H1 (cell line): Measurements from ENCODE around the gene FBXO11. TPM values are rescaled to one million over a fixed set of nuclear protein-coding genes. Genes with fewer than 3 reads are reported as not detected.

Experiments used
- SP2 ChIP-seq: IDR thresholded peaks from 2 replicates; pipeline ENCODE4 v1.6.1; 2012; ENCODE audit warnings: mild to moderate bottlenecking, low read length, inconsistent platforms
- polyA plus RNA-seq, 7 experiments: library from polyadenylated mRNA; depleted of rRNA in 3 of 7; stranded (reverse) in 5 of 7; unstranded in 2 of 7; fragments of >200 nt in 5 of 7; fragments of 200-250 nt in 2 of 7; gene quantifications; 1 replicate in 5 of 7; 2 replicates in 1 of 7; 4 replicates in 1 of 7; pipeline versions ENCODE4 v1.2.1 to v1.2.3, GENCODE V29; 2011 to 2013; ENCODE audit warnings: missing spikeins in 2 of 7, mixed read lengths in 2 of 7
- total RNA-seq: library from RNA; stranded (reverse); fragmentation: NEBNext Ultra II Directional; extraction: Animal tissue kit (Norgen Biotek cat#: 25700); gene quantifications from 2 replicates; pipeline ENCODE4 v1.2.1, GENCODE V29; 2021
- TF ChIP-seq, protein P1 (sequence below): fragments of 300-600 bp; sonication (generic); IDR thresholded peaks from 2 replicates; pipeline ENCODE4 v1.7.1; 2012; ENCODE audit warnings: low read length, moderate library complexity, mild to moderate bottlenecking, inconsistent platforms; ENCODE audit not compliant: insufficient replicate concordance

FBXO11 gene
- total and polyA plus RNA-seq, 2 of the 8 experiments (the other 6 are each of a cell fraction or from before 2014, with no cell fraction given): 21.7 to 57.3 TPM

DNA sequence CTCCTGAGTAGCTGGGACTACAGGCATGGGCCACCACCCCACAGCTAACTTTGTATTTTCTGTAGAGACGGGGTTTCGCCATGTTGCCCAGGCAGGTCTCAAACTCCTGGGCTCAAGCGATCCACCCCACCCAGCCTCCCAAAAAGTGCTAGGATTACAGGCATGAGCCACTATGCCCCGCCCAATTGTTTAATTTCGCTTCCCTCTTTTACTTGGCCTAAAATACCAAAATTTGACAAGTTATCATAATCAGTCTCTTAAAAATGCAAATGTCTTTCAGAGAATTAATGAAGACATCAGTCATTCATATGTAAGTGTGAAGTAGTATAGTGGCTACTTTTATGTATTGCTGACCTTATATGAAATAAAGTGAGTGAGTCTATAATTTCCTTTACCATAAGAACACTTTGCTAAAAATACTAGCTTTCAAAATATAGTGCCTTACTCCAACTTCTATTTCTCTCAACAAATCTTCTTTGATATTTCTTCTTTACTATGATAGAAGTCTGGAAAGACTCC, 9.8 kb downstream of the FBXO11 start (continued):
- TF ChIP-seq, protein P1, sequence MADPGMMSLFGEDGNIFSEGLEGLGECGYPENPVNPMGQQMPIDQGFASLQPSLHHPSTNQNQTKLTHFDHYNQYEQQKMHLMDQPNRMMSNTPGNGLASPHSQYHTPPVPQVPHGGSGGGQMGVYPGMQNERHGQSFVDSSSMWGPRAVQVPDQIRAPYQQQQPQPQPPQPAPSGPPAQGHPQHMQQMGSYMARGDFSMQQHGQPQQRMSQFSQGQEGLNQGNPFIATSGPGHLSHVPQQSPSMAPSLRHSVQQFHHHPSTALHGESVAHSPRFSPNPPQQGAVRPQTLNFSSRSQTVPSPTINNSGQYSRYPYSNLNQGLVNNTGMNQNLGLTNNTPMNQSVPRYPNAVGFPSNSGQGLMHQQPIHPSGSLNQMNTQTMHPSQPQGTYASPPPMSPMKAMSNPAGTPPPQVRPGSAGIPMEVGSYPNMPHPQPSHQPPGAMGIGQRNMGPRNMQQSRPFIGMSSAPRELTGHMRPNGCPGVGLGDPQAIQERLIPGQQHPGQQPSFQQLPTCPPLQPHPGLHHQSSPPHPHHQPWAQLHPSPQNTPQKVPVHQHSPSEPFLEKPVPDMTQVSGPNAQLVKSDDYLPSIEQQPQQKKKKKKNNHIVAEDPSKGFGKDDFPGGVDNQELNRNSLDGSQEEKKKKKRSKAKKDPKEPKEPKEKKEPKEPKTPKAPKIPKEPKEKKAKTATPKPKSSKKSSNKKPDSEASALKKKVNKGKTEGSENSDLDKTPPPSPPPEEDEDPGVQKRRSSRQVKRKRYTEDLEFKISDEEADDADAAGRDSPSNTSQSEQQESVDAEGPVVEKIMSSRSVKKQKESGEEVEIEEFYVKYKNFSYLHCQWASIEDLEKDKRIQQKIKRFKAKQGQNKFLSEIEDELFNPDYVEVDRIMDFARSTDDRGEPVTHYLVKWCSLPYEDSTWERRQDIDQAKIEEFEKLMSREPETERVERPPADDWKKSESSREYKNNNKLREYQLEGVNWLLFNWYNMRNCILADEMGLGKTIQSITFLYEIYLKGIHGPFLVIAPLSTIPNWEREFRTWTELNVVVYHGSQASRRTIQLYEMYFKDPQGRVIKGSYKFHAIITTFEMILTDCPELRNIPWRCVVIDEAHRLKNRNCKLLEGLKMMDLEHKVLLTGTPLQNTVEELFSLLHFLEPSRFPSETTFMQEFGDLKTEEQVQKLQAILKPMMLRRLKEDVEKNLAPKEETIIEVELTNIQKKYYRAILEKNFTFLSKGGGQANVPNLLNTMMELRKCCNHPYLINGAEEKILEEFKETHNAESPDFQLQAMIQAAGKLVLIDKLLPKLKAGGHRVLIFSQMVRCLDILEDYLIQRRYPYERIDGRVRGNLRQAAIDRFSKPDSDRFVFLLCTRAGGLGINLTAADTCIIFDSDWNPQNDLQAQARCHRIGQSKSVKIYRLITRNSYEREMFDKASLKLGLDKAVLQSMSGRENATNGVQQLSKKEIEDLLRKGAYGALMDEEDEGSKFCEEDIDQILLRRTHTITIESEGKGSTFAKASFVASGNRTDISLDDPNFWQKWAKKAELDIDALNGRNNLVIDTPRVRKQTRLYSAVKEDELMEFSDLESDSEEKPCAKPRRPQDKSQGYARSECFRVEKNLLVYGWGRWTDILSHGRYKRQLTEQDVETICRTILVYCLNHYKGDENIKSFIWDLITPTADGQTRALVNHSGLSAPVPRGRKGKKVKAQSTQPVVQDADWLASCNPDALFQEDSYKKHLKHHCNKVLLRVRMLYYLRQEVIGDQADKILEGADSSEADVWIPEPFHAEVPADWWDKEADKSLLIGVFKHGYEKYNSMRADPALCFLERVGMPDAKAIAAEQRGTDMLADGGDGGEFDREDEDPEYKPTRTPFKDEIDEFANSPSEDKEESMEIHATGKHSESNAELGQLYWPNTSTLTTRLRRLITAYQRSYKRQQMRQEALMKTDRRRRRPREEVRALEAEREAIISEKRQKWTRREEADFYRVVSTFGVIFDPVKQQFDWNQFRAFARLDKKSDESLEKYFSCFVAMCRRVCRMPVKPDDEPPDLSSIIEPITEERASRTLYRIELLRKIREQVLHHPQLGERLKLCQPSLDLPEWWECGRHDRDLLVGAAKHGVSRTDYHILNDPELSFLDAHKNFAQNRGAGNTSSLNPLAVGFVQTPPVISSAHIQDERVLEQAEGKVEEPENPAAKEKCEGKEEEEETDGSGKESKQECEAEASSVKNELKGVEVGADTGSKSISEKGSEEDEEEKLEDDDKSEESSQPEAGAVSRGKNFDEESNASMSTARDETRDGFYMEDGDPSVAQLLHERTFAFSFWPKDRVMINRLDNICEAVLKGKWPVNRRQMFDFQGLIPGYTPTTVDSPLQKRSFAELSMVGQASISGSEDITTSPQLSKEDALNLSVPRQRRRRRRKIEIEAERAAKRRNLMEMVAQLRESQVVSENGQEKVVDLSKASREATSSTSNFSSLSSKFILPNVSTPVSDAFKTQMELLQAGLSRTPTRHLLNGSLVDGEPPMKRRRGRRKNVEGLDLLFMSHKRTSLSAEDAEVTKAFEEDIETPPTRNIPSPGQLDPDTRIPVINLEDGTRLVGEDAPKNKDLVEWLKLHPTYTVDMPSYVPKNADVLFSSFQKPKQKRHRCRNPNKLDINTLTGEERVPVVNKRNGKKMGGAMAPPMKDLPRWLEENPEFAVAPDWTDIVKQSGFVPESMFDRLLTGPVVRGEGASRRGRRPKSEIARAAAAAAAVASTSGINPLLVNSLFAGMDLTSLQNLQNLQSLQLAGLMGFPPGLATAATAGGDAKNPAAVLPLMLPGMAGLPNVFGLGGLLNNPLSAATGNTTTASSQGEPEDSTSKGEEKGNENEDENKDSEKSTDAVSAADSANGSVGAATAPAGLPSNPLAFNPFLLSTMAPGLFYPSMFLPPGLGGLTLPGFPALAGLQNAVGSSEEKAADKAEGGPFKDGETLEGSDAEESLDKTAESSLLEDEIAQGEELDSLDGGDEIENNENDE: no peak
- TF ChIP-seq SP2: no peak
